Muscle of leg (tissue), 11 donors: ENCODE measurements around the gene MAP1LC3A. TPM values are rescaled to one million over a fixed set of nuclear protein-coding genes. Genes with fewer than 3 reads are reported as not detected.

Experiments
- DNase-seq: peaks from one replicate; pipeline ENCODE4 v3.0.0; 2013
- H3K27ac ChIP-seq: one replicate; pipeline ENCODE4 v1.5.1; 2013; ENCODE audit warnings: mild to moderate bottlenecking, low read length, control low read depth
- H3K27me3 ChIP-seq: one replicate; pipeline ENCODE4 v1.6.1; 2013; ENCODE audit warnings: low read length; ENCODE audit not compliant: control insufficient read depth, insufficient read depth
- H3K36me3 ChIP-seq: one replicate; pipeline ENCODE4 v1.6.1; 2013; ENCODE audit warnings: low read length; ENCODE audit not compliant: control insufficient read depth, insufficient read depth
- H3K4me1 ChIP-seq: one replicate; pipeline ENCODE4 v1.6.1; 2013; ENCODE audit warnings: low read length; ENCODE audit not compliant: control insufficient read depth, insufficient read depth
- H3K4me3 ChIP-seq: one replicate; pipeline ENCODE4 v1.5.1; 2013; ENCODE audit warnings: low read length, control low read depth
- H3K9me3 ChIP-seq: replicated peaks from 2 replicates; pipeline ENCODE4 v1.6.1; 2013; ENCODE audit warnings: low read depth, low read length; ENCODE audit not compliant: control insufficient read depth
- WGBS: methylation state at CpG from one replicate; pipeline ENCODE4 v1.1.5; 2013; ENCODE audit warnings: missing lambda C conversion rate; ENCODE audit not compliant: insufficient coverage; 5-methylcytosine and 5-hydroxymethylcytosine counted together
- polyA plus RNA-seq, 8 donors: library from polyadenylated mRNA; unstranded; fragments of 120-200 nt; gene quantifications; one replicate each; pipeline versions ENCODE4 v1.2.1 to v1.2.3, GENCODE V29; 2013; ENCODE audit warnings: inconsistent platforms in 1 of 8, low replicate concordance in 1 of 8; ENCODE audit not compliant: insufficient read length in 8 of 8, insufficient read depth in 1 of 8
- total RNA-seq: library from RNA; stranded (reverse); fragments of 120-200 nt; gene quantifications from one replicate; pipeline ENCODE4 v1.2.4, GENCODE V29; 2013

MAP1LC3A gene
- total and polyA plus RNA-seq, 9 donors = 16.9 to 28.2 (median 21.2) TPM

GRCh38 chr20:34527016-34527415 is 31.5 kb upstream of the MAP1LC3A start:
- DNase-seq = no peak
- no peaks in the 10 kb centered on the region for H3K27me3 ChIP-seq
- no peak overlapping the region for H3K4me3 ChIP-seq
- 94% methylated on average over 9 of the region's 10 CpGs for WGBS
- no peak overlapping the region for H3K27ac ChIP-seq
- peaks cover 31% of the 10 kb centered on the region for H3K4me1 ChIP-seq
- H3K36me3 ChIP-seq = peaks cover 65% of the 10 kb centered on the region
- H3K9me3 ChIP-seq = no peaks in the 10 kb centered on the region

DNA sequence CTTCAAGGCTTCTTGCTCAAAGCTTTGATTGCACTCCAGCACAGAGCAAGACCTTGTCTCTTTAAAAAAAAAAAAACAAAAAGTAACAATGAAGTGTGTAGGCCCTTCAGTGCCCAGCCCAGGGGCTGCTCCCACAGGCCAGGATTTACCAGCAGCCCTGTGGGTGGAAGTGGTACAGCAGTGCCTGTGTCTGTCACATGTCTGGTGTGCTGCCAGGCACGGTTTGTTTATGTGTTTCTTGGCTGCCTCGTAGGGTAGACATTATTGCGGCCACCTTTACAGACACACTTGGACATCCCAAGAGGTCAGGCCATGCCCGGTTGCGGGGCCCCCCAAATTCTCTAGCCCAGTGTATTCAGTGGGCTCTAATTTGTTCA is 29.6 kb upstream of the MAP1LC3A start:
- H3K36me3 ChIP-seq = peaks cover 66% of the 10 kb centered on the region
- no peak overlapping the region for H3K4me3 ChIP-seq
- no peaks in the 10 kb centered on the region for H3K27me3 ChIP-seq
- no peaks in the 10 kb centered on the region for H3K9me3 ChIP-seq
- no peak overlapping the region for H3K27ac ChIP-seq
- WGBS = no CpG with 5 or more reads among the region's 5 CpGs
- H3K4me1 ChIP-seq = peaks cover 31% of the 10 kb centered on the region
- no peak for DNase-seq

GRCh38 chr20:34529742-34530141 is 28.8 kb upstream of the MAP1LC3A start:
- no peak overlapping the region for H3K27ac ChIP-seq
- H3K36me3 ChIP-seq = peaks cover 73% of the 10 kb centered on the region

DNA sequence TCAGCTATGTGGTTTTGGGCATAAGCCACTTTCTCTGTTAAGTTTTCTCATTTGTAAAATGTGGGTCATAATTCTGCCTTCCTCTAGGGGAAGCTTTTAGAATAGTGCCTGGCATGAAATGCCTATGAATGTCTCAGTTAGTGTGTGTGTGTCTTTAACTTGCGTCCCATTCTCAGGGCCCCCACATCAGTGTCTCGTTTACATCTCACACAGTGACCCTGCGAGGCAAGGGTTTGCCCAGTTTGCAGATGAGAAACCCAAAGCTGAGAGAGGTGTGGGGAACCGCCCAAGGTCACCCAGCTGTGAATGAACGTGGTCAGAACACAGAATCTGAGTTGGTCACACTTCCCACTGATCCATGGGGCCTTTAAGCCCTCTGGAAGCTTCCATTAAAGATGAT is 28.2 kb upstream of the MAP1LC3A start:
- Histone ChIP-seq H3K4me3 (no peak overlapping the region), H3K36me3 (peaks cover 73% of the 10 kb centered on the region), H3K9me3 (no peaks in the 10 kb centered on the region), H3K27me3 (no peaks in the 10 kb centered on the region), H3K4me1 (peaks cover 23% of the 10 kb centered on the region), H3K27ac (no peak overlapping the region)
- 100% methylated on average over 2 of the region's 5 CpGs for WGBS
- DNase-seq = no peak

More at GRCh38 chr20:34529742-34530141, 28.8 kb upstream of the MAP1LC3A start:
- no peak for DNase-seq
- no peaks in the 10 kb centered on the region for H3K9me3 ChIP-seq
- WGBS = 74% methylated on average over 3 of the region's 3 CpGs
- H3K27me3 ChIP-seq = no peaks in the 10 kb centered on the region
- no peak overlapping the region for H3K4me3 ChIP-seq
- H3K4me1 ChIP-seq = peaks cover 28% of the 10 kb centered on the region

DNA sequence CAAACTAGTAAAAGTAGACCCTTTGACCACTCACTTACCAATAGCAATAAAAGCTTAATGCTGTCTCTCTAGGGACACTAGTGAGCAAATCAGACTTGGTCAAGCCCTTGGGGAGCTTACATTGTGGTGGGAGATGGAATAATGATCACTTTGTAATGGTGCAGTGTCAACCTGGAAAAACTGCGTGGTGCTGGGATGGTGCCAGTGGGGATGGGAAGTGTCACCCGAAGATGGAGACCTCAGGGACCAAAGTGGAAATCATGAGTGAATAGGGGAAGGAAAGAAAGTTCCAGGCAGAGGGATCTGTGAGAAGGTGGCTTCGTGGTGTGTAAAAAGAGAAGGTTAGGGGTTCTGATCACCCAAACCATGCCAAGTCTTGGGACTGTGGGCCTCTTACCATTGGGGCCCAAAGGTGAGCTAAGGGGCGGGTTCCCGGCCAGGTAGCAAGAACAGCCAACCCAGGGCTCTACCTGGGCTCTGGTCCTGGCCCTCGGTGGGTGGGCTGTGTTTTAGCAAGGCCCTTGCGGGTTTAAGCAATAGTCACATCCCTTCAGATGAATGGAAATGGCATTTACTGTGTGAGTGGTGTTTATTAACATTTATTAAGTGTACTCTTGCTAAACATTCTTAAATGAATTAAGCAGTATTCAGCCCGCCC is 26.8 kb upstream of the MAP1LC3A start:
- 89% methylated on average over 3 of the region's 8 CpGs for WGBS
- no peak for DNase-seq

GRCh38 chr20:34532320-34532719 is 26.2 kb upstream of the MAP1LC3A start:
- H3K27ac ChIP-seq = no peak overlapping the region
- no peaks in the 10 kb centered on the region for H3K27me3 ChIP-seq
- H3K4me3 ChIP-seq = no peak overlapping the region
- peaks cover 12% of the 10 kb centered on the region for H3K4me1 ChIP-seq
- peaks cover 77% of the 10 kb centered on the region for H3K36me3 ChIP-seq
- no peak for DNase-seq
- no peaks in the 10 kb centered on the region for H3K9me3 ChIP-seq
- 88% methylated on average over 8 of the region's 8 CpGs for WGBS

More for the DNA sequence above, 26.8 kb upstream of the MAP1LC3A start:
- no peaks in the 10 kb centered on the region for H3K27me3 ChIP-seq
- H3K4me3 ChIP-seq = no peak overlapping the region
- H3K27ac ChIP-seq = no peak overlapping the region
- peaks cover 78% of the 10 kb centered on the region for H3K36me3 ChIP-seq
- peaks cover 13% of the 10 kb centered on the region for H3K4me1 ChIP-seq
- H3K9me3 ChIP-seq = no peaks in the 10 kb centered on the region

- H3K27ac ChIP-seq = no peak overlapping the region
- H3K9me3 ChIP-seq = no peaks in the 10 kb centered on the region
- H3K4me1 ChIP-seq = peaks cover 12% of the 10 kb centered on the region
- 87% methylated on average over 7 of the region's 7 CpGs for WGBS
- no peak overlapping the region for H3K4me3 ChIP-seq
- H3K36me3 ChIP-seq = peaks cover 77% of the 10 kb centered on the region
- H3K27me3 ChIP-seq = no peaks in the 10 kb centered on the region
- no peak for DNase-seq
Observed at GRCh38 chr20:34532756-34533155, 25.8 kb upstream of the MAP1LC3A start.

GRCh38 chr20:34534391-34535165 is 23.9 kb upstream of the MAP1LC3A start:
- 91% methylated on average over 4 of the region's 15 CpGs for whole genome bisulfite sequencing
- Histone ChIP-seq H3K9me3 (no peaks in the 10 kb centered on the region), H3K4me3 (no peak overlapping the region), H3K27ac (no peak overlapping the region), H3K36me3 (peaks cover 80% of the 10 kb centered on the region), H3K4me1 (peaks cover 12% of the 10 kb centered on the region), H3K27me3 (no peaks in the 10 kb centered on the region)
- no peak for DNase-seq

GRCh38 chr20:34535301-34535840 is 23.1 kb upstream of the MAP1LC3A start:
- Histone ChIP-seq H3K27me3 (no peaks in the 10 kb centered on the region), H3K36me3 (peaks cover 80% of the 10 kb centered on the region), H3K4me1 (peaks cover 12% of the 10 kb centered on the region), H3K9me3 (no peaks in the 10 kb centered on the region), H3K27ac (no peak overlapping the region), H3K4me3 (no peak overlapping the region)
- no peak for DNase-seq
- 91% methylated on average over 7 of the region's 15 CpGs for WGBS

GRCh38 chr20:34535857-34536256 is 22.7 kb upstream of the MAP1LC3A start:
- H3K4me1 ChIP-seq = peaks cover 12% of the 10 kb centered on the region
- H3K4me3 ChIP-seq = no peak overlapping the region
- WGBS = 100% methylated on average over 2 of the region's 2 CpGs
- no peak for DNase-seq
- no peaks in the 10 kb centered on the region for H3K9me3 ChIP-seq
- peaks cover 80% of the 10 kb centered on the region for H3K36me3 ChIP-seq
- no peak overlapping the region for H3K27ac ChIP-seq
- H3K27me3 ChIP-seq = no peaks in the 10 kb centered on the region
